ENCODE data around the gene RBBP5. TPM values are rescaled to one million over a fixed set of nuclear protein-coding genes. Genes with fewer than 3 reads are reported as not detected.

RBBP5 gene
- total RNA-seq, 1 experiment from 2014 or later: 24.5 TPM

GRCh38 chr1:205061227-205061626, 60.6 kb downstream of the RBBP5 start:
- no TSS peak for BruUV-seq (replicated peaks)
- no peak overlapping the region for H3K9ac ChIP-seq (ENCODE audit: low read length)
- H3K79me2 ChIP-seq (ENCODE audit: insufficient read depth, low read length): no peaks in the 10 kb centered on the region
- H3K4me1 ChIP-seq (ENCODE audit: control insufficient read depth in 1 of 2, insufficient read depth in 2 of 2, low read length in 2 of 2): no peaks in the 10 kb centered on the region; a peak in 1 of 4 replicates
- CTCF ChIA-PET: interaction anchor here (0.6 to 4.3 kb wide), 35 partner anchors 9 to 495 kb away, joined by 3 to 205 read pairs (median 5); partner anchors contain the start of genes RBBP5 and TMCC2
- H2AFZ ChIP-seq (ENCODE audit: low read depth, low read length, poor library complexity, severe bottlenecking): no peak overlapping the region
- H3K4me2 ChIP-seq (ENCODE audit: low read length): no peak overlapping the region
- no peaks in the 10 kb centered on the region for H4K20me1 ChIP-seq (ENCODE audit: insufficient read depth)
- H3K36me3 ChIP-seq (ENCODE audit: control insufficient read depth in 1 of 2, insufficient read depth in 2 of 2, low read length in 2 of 2): no peaks in the 10 kb centered on the region
- RAD21 ChIA-PET (ENCODE audit: low non-redundant PET in 1 of 2, low total read pairs in 2 of 2, uncharacterized antibody in 2 of 2, unreplicated experiment in 2 of 2): interaction anchor here (0.6 to 2.4 kb wide), 10 partner anchors 72 to 254 kb away, joined by 3 to 33 read pairs (median 4); no protein-coding TSS in a partner anchor
- no peaks in the 10 kb centered on the region for H3K9me3 ChIP-seq (ENCODE audit: control insufficient read depth in 1 of 2, insufficient read depth in 1 of 2, low read depth in 1 of 2, low read length in 2 of 2)
- DNase-seq (ENCODE audit: low read depth, low spot score) (no peak), ATAC-seq (peak; percentile 48; the same call in 1 of the 2 replicates)
- no peaks in the 10 kb centered on the region for H3K27me3 ChIP-seq (ENCODE audit: insufficient read depth, low read length)
- no peaks in the 10 kb centered on the region for H3K9me2 ChIP-seq (ENCODE audit: insufficient read depth)
- H3K27ac ChIP-seq (ENCODE audit: low read depth, low read length): no peak overlapping the region
- no peak overlapping the region for H3K4me3 ChIP-seq (replicated peaks in 1 of 2; ENCODE audit: low read depth in 1 of 2, low read length in 2 of 2)
- intact Hi-C loops (cut with micrococcal nuclease): loop anchor here (1.0 to 5.0 kb wide), 3 partner anchors 72 to 254 kb away; no protein-coding TSS in a partner anchor
- POLR2A ChIA-PET: interaction anchor here (1.0 to 1.5 kb wide), 2 partner anchors 72 to 85 kb away, joined by 5 to 7 read pairs; no protein-coding TSS in a partner anchor
- no peak for TF ChIP-seq SRF (IDR thresholded peaks at IDR 0.05; ENCODE audit: low read depth)
- TF ChIP-seq, protein P1, sequence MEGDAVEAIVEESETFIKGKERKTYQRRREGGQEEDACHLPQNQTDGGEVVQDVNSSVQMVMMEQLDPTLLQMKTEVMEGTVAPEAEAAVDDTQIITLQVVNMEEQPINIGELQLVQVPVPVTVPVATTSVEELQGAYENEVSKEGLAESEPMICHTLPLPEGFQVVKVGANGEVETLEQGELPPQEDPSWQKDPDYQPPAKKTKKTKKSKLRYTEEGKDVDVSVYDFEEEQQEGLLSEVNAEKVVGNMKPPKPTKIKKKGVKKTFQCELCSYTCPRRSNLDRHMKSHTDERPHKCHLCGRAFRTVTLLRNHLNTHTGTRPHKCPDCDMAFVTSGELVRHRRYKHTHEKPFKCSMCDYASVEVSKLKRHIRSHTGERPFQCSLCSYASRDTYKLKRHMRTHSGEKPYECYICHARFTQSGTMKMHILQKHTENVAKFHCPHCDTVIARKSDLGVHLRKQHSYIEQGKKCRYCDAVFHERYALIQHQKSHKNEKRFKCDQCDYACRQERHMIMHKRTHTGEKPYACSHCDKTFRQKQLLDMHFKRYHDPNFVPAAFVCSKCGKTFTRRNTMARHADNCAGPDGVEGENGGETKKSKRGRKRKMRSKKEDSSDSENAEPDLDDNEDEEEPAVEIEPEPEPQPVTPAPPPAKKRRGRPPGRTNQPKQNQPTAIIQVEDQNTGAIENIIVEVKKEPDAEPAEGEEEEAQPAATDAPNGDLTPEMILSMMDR (IDR thresholded peaks at IDR 0.05 in 2 of 3, conservative IDR thresholded peaks at IDR 0.05 in 1 of 3; ENCODE audit: borderline replicate concordance in 1 of 3, insufficient read depth in 1 of 3, low read depth in 2 of 3, low read length in 2 of 3): no peak
- TF ChIP-seq ZNF274 (IDR thresholded peaks at IDR 0.05; ENCODE audit: low read depth, low read length): no peak
- TF ChIP-seq EZH2 (IDR thresholded peaks at IDR 0.05): no peak
- TF ChIP-seq, protein P2, sequence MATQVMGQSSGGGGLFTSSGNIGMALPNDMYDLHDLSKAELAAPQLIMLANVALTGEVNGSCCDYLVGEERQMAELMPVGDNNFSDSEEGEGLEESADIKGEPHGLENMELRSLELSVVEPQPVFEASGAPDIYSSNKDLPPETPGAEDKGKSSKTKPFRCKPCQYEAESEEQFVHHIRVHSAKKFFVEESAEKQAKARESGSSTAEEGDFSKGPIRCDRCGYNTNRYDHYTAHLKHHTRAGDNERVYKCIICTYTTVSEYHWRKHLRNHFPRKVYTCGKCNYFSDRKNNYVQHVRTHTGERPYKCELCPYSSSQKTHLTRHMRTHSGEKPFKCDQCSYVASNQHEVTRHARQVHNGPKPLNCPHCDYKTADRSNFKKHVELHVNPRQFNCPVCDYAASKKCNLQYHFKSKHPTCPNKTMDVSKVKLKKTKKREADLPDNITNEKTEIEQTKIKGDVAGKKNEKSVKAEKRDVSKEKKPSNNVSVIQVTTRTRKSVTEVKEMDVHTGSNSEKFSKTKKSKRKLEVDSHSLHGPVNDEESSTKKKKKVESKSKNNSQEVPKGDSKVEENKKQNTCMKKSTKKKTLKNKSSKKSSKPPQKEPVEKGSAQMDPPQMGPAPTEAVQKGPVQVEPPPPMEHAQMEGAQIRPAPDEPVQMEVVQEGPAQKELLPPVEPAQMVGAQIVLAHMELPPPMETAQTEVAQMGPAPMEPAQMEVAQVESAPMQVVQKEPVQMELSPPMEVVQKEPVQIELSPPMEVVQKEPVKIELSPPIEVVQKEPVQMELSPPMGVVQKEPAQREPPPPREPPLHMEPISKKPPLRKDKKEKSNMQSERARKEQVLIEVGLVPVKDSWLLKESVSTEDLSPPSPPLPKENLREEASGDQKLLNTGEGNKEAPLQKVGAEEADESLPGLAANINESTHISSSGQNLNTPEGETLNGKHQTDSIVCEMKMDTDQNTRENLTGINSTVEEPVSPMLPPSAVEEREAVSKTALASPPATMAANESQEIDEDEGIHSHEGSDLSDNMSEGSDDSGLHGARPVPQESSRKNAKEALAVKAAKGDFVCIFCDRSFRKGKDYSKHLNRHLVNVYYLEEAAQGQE (IDR thresholded peaks at IDR 0.05; ENCODE audit: low read depth): no peak
- no peak for TF ChIP-seq RAD21 (IDR thresholded peaks at IDR 0.05; ENCODE audit: low read depth)
- TF ChIP-seq POLR2A (IDR thresholded peaks at IDR 0.05; ENCODE audit: borderline replicate concordance, extremely low read depth, insufficient read depth, insufficient read length): no peak
- TF ChIP-seq EGR1 (IDR thresholded peaks at IDR 0.05; ENCODE audit: low read depth): no peak
- TF ChIP-seq JUND (IDR thresholded peaks at IDR 0.05): no peak
- no peak for TF ChIP-seq SP1 (IDR thresholded peaks at IDR 0.05; ENCODE audit: low read depth)
- no peak for TF ChIP-seq FOSL1 (IDR thresholded peaks at IDR 0.05; ENCODE audit: low read depth)
- no peak for TF ChIP-seq SIN3A (IDR thresholded peaks at IDR 0.05; ENCODE audit: low read depth)

Data from HCT116 (cell line).